HG03045 (cell line): ENCODE results near the gene TDRD12.
"Not testable (repeated sequence)": the region's sequence is repeated elsewhere in the genome, so short reads cannot be mapped to it uniquely, and the experiment has no call there.

Experiments used
- ATAC-seq: cut with Tn5 transposase; IDR thresholded peaks from one replicate; pipeline ENCODE4 v1.9.1; 2021; ENCODE audit warnings: mild to moderate bottlenecking, moderate library complexity; ENCODE audit not compliant: unreplicated experiment

Gene TDRD12

DNA sequence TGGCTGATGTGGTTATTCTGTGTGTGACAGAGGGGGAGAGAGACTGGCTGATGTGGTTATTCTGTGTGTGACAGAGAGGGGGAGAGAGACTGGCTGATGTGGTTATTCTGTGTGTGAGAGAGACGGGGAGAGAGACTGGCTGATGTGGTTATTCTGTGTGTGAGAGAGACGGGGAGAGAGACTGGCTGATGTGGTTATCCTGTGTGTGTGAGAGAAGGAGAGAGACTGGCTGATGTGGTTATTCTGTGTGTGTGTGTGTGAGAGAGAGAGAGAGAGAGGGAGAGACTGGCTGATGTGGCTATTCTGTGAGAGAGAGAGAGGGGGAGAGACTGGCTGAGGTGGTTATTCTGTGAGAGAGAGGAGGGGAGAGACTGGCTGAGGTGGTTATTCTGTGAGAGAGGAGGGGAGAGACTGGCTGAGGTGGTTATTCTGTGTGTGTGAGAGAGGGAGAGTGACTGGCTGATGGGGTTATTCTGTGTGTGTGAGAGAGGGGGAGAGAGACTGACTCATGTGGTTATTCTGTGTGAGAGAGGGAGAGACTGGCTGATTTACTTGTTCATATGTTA is 27.1 kb downstream of the TDRD12 start:
- ATAC-seq: not testable (repeated sequence)

DNA sequence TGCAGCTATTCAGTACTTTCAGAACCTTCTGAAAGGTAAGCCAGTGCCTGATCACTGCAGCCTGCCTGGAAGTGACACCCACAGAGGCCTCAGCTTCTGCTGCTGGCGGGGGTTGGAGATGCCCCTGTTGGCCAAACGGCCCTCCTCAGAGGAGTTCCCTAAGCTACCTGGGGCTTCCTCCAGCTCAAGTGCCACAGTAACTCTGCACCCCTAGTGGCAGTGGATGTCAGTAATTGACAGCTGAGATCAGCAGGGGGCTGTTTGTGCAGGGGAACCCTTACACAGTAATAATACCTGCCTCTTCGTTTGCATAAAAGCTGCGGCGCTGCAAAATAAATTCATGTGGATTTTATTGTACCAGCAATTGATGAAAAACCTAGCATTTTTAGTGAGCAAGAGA is 28.9 kb downstream of the TDRD12 start:
- no peak for ATAC-seq

DNA sequence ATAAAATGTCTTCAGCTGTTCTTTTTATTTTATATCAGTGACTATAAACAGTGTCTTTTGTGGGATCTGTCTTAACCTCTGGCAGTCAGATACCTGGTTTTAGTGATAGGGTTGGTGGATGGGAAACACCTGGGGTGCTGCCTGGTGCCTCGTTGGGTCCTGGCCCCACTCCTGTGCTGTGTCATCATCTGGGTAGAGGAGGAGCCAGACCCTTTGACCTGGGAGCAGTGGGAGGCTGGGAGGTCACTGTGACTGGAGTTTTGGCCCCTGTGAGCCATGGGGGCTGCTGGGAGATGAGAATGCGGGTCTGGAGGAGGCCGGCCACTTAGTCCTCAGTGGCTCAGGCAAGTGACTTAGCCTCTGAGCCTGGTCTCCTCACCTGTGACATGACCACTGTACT is 29.4 kb downstream of the TDRD12 start:
- no peak for ATAC-seq

DNA sequence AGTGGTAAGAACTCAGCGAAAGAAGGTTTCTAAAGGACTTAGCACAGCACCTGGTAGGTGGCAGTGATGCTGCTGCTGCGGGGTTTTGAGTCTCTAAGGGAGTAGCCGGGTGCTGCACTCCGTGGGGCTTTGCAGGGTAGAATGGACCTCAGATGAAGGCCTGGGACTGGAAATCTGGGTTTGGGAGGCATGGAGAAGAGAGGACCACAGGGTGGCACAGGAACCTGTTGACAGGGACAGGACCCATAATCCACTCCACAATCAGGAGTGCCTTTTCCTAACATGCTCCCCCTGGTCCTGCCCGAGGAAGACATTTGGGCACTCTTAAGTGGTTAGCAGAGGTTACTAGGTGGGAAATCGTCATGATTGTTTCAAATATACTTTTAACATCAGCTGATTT is 29.8 kb downstream of the TDRD12 start:
- ATAC-seq: no peak

DNA sequence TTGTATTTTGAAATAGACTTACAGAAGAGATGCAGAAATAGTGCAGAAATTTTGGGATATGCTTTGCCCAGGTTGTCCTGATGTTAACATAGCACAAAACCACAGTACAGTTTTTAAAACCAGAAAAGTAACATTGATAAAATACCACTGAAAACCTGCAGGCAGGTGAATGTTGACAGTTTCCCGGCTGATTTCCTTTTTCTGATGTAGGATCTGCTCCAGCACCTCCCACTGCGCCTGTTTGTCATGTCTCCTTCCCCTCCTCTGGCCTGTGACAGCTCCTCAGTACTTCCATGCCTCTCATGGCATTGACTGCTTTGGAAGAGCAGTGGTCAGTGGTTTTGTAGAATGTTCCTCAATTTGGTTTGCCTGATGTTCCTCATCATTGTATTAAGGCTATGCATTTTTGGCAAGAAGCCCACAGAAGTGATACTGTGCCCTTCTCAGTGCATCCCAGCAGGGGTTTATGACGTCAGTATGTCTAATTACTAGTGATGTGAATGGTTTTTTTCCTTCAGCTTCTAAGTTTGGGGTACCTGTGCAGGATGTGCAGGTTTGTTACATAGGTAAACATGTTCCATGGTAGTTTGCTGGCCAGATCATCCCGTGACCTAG is 31.0 kb downstream of the TDRD12 start:
- no peak for ATAC-seq

DNA sequence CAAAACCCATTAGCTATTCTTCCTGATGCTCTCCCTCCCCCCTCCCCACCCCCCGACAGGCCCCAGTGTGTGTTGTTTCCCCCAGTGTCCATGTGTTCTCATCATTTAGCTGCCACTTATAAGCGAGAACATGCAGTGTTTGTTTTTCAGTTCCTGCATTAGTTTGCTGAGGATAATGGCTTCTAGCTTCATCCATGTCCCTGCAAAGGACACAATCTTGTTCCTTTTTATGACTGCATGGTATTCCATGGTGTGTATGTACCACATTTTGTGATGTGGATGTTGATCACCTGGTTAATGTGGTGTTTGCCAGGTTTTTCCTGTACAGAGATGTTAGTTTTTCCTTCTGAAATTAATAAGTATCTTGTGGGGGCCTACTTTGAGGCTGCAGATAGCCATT is 31.5 kb downstream of the TDRD12 start:
- no peak for ATAC-seq

DNA sequence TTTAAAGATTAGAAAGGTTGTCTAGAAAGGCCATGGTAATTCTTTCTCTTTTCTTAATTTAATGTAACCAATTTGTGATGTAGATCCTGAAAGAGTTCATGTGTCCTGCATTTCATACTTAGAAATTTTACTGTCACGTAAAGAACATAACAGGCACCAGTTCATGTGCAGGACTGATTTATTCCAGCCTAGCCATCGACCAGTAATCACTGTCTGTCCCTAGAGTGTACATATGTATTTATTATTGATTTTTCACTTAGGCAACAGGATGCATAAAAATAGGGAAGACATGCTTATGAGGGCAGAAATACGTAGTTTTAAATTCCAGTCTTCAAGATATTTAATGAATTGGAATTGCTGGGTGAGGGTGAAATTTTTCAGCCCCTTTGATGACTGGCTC is 37.6 kb downstream of the TDRD12 start:
- ATAC-seq: no peak

DNA sequence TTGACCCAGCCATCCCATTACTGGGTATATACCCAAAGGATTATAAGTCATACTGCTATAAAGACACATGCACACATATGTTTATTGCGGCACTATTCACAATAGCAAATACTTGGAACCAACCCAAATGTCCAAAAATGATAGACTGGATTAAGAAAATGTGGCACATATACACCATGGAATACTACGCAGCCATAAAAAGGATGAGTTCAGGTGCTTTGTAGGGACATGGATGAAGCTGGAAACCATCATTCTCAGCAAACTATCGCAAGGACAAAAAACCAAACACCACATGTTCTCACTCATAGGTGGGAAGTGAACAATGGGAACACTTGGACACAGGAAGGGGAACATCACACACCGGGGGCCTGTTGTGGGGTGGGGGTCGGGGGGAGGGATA is 45.8 kb downstream of the TDRD12 start:
- not testable (repeated sequence) for ATAC-seq

DNA sequence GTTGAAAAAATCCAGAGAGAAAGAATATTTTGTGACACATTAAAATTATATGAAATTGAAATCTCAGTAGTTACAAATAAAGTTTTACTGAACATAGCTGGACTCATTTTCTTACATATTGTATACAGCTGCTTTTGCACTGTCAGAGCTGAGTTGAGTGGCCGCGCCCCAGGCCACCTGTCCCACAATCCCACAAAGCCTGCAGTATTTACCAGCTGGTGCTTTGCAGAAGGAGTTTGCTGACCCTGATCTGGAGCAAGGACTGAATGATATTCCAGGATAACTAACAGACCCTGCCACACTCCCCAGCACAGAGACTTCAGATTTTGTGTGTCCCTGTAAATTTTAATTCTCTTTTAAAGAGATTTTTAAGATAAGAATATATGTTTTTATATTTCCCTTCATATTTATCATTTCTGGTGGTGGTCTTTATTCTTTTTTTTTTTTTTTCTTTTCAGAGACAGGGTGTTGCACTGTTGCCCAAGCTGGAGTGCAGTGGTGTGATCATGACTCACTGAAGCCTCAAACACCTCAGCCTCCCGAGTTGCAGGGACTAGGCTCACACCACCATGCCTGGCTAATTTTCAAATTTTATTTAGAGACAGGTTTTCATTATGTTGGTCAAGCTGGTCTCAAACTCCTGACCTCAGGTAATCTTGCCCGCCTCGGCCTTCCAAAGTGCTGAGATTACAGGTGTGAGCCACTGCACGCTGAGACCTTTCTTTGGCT is 48.5 kb downstream of the TDRD12 start:
- no peak for ATAC-seq

DNA sequence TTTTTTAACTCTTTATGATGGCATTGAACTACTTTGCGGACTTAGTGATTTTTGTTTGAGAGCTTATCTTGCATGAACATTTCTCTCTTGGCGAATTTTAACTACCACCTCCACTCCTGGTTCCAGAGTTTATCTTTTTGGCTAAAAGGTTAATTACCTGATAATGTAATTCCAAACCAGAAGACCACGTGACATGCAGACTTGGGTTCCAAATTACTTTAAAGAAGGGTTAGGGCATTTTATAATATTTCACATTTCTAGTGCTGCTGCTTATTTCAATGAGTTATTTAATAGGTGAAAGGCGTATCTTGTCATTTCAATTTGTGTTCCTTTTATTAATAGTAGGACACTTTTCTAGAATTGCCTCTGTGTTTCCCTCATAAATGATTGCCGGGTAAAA is 52.0 kb downstream of the TDRD12 start:
- no peak for ATAC-seq

DNA sequence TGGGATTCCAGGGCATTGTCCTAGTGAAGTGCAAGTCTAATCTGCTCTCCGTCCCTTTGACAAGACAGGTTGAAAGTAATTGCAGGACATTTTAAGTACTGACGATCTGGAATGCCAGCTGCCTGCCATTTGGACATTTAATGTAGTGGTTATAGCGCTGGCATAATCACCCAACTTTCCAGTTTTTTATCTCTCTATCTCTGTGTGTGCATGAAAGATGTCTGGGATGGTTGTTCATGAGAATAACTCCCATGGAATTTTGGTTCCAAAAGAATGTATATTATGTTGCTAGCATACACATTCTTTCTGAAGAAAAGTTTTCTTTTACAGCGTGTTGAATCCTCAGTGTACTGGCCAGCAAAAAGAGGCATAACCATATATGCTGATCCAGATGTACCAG is 53.6 kb downstream of the TDRD12 start:
- ATAC-seq: no peak

DNA sequence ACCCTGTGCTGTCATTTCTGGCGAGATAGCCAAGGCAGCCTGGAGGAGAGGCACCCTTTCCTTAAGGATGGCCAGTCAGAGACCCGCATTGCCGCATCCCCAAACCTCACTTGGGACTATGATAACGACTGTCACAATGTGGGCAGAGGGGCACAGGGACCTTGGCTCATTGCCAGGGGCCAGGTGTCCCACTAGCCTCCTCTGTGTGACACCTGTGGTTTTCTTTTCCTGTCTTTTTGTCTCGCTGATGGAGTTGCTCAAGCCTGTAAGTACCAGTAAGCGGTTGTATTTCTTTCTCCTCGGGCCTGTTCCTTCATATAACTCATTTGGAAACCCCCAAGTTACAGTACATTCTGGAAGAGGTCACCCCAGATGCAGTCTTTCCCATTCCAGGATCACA is 59.5 kb downstream of the TDRD12 start:
- ATAC-seq: no peak

DNA sequence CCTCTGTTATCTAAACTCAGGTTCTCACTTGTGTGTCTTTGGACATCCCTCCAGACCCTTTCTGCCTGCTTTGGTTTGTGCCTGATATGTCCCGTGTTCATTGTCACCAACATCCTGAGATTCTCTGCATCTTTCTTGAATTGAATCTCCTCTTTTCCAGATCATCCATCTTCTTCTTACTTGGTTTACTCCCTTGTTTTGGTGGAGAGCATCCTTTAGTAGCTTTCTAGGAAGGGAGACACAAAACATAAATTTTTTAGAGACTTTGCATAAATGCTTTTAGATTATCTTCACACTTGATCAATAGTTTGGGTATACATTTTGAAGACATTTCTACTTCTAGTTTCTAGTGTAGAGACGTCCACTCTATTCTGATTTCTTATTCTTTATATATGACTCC is 61.7 kb downstream of the TDRD12 start:
- no peak for ATAC-seq

DNA sequence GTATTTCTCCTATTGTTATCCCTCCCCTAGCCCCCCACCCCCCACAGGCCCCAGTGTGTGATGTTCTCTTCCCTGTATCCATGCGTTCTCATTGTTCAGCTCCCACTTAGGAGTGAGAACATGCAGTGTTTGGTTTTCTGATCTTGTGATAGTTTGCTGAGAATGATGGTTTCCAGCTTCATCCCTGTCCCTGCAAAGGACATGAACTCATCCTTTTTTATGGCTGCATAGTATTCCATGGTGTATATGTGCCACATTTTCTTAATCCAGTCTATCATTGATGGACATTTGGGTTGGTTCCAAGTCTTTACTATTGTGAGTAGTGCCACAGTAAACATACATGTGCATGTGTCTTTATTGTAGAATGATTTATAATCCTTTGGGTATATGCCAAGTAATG is 62.5 kb downstream of the TDRD12 start:
- ATAC-seq: not testable (repeated sequence)

DNA sequence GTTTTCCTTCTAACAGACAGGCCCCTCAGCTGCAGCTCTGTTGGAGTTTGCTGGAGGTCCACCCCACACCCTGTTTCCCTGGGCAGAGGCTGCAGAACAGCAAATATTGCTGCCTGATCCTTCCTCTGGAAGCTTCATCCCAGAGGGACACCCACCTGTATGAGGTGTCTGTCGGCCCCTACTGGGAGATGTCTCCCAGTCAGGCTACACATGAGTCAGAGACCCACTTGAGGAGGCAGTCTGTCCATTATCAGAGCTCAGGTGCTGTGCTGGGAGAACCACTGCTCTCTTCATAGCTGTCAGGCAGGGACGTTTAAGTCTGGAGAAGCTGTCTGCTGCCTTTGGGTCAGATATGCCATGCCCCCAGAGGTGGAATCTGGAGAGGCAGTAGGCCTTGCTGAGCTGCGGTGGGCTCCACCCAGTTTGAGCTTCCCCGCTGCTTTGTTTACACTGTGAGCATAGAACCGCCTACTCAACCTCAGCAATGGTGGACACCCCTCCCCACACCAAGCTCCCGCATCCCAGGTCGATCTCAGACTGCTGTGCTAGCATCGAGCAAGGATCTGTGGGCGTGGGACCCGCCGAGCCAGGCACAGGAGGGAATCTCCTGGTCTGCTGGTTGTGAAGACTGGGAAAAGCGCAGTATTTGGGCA is 67.7 kb downstream of the TDRD12 start:
- not testable (repeated sequence) for ATAC-seq

DNA sequence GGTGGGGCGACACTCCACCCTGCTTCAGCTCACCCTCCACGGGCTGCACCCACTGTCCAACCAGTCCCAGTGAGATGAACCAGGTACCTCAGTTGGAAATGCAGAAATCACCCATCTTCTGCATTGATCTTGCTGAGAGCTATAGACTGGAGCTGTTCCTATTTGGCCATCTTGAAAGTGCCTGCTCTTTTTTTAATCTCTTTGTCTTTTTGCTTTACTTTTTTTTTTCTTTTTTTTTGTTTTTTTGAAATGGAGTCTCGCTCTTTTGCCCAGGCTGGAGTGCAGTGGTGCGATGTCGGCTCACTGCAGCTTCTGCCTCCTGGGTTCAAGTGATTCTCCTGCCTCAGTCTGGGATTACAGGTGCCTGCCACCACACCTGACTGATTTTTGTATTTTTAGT is 68.3 kb downstream of the TDRD12 start:
- not testable (repeated sequence) for ATAC-seq

DNA sequence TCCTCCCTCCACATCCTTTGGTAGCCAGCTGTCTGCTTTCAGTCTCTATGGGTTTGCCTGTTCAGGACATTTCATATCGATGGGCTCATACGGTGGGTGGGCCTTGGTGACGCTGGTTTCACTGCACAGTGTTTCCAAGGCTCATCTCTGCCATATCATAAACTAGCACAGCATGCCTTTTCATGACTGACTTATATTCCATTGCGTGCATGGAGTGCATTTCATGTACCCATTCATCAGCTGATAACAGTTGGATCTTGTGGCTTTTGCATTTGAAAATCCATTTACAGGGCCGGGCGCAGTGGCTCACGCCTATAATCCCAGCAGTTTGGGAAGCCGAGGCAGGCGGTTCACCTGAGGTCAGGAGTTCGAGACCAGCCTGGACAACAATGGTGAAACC is 69.9 kb downstream of the TDRD12 start:
- no peak for ATAC-seq

DNA sequence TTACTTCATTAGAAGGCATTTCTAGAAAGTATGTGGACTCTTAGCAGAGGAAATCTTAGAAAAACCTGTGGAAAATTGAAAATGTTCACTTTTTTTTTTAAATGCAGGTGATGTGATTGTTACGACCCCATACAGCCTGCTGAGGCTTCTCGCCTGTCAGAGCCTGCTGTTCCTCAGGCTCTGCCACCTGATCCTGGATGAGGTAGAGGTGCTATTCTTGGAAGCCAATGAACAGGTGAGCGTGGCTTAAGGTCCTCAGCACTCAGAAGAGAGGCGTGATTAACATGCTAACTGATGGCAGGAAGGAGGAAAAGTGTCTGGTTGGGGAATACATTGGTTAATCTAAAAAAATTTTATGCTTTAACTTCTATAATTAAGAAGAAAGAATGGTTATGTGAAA is 78.6 kb downstream of the TDRD12 start:
- no peak for ATAC-seq

DNA sequence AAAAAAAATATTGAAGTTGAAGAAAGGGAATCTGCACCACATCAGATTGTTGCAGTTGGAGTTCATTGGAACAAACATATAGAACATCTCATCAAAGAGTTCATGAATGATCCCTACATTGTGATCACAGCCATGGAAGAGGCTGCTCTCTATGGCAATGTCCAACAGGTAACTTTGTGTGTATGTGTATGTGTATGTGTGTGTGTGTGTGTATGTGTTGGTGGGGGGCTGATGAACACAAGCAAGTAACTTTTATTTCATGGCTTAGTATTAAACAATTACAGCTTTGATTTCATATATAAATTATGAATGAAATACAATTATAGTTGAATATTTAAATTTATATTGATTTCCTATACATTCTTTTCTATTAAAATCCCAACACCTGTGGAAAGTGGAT is 80.6 kb downstream of the TDRD12 start:
- ATAC-seq: no peak

DNA sequence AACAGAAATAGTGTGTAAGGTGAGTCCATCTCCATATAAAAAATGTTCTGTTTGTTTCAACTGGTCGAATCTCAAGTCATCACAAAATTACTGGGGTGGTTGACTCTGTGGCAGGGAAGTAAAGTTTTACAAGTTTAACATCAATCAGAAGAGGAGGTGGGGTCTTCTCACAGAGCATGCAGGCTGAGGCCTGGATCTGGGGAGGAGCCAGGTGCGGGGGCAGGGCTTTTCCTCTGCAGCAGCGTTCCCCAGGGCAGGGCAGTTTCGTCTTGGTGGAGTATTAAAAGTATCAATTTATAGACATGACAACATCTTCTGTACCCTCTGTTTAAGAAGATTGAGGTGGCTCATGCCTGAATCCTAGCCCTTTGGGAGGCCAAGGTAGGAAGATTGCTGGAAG is 81.2 kb downstream of the TDRD12 start:
- ATAC-seq: no peak

DNA sequence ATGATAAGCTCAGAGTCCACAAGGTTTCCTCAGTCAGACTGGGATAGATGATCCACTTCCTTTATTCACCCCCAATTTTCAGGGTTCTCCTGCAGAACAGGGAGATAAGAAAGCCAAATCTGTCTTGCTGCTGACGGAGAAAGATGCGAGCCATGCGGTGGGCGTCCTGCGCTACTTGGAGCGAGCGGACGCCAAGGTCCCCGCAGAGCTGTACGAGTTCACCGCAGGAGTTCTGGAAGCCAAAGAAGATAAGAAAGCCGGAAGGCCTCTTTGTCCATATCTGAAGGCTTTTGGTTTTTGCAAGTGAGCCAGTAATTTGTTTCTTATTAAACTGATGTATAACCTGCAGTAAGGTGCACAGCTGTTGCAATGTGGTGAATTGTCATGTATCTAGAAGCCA is 83.3 kb downstream of the TDRD12 start:
- ATAC-seq: no peak

DNA sequence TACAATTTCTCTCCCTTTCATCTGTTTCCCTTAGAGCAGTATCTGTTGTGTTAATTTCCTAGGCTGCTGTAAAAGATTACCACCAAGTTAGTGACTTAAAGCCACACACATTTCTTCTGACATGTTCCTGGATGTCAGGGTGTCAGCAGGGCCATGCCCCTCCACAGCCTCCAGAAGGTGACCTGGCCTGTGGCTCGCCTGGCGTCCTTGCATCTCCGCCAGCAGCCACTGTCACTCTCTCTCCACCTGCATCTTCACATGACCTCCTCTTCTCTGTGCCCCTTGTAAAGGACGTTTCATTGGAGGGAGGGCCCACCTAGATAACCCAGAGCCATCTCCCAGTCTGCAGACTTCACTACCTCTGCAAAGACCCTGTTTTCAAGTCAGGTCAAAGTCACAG is 88.7 kb downstream of the TDRD12 start:
- ATAC-seq: no peak
